HEK293 (cell line): ENCODE measurements around the gene AKAP4.

Experiments used
- ZNF266 ChIP-seq: fragments of 450-650 bp; formaldehyde crosslinking; IDR thresholded peaks from 2 replicates; pipeline ENCODE4 v1.5.1; 2016; ENCODE audit warnings: missing biosample characterization, missing genetic modification characterization, low read depth
- ZNF529 ChIP-seq: fragments of 450-650 bp; formaldehyde crosslinking; IDR thresholded peaks from 2 replicates; pipeline ENCODE4 v1.5.1; 2017; ENCODE audit warnings: missing genetic modification characterization, missing biosample characterization; ENCODE audit not compliant: insufficient replicate concordance
- TF ChIP-seq, protein P1 (sequence below): fragments of 450-650 bp; formaldehyde crosslinking; IDR thresholded peaks from 2 replicates; pipeline ENCODE4 v1.5.1; 2016; ENCODE audit warnings: missing biosample characterization, missing genetic modification characterization
- TF ChIP-seq, protein P2 (sequence below): fragments of 450-650 bp; formaldehyde crosslinking; IDR thresholded peaks from 2 replicates; pipeline ENCODE4 v1.5.1; 2016; ENCODE audit warnings: missing biosample characterization, missing genetic modification characterization

DNA sequence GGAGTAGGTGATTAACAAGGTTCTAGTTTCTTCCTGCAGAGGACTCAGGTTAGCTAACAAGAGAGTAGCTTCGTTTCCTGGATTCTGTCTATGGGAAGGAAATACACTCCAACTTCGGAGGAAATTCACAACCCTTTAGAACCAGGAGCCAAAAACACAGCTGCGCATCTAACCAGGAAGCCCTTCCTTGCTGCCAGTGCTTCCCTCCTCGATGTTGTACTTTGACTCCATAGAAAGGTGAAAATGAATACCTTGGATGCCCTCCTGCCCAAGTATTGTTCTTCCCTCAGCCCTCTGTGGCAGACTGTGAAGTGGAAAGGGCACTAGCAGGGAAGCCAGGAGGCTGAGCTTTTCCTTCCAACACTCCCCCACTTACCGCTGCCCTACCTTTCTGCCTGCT is 35.1 kb downstream of the AKAP4 start:
- TF ChIP-seq, protein P1, sequence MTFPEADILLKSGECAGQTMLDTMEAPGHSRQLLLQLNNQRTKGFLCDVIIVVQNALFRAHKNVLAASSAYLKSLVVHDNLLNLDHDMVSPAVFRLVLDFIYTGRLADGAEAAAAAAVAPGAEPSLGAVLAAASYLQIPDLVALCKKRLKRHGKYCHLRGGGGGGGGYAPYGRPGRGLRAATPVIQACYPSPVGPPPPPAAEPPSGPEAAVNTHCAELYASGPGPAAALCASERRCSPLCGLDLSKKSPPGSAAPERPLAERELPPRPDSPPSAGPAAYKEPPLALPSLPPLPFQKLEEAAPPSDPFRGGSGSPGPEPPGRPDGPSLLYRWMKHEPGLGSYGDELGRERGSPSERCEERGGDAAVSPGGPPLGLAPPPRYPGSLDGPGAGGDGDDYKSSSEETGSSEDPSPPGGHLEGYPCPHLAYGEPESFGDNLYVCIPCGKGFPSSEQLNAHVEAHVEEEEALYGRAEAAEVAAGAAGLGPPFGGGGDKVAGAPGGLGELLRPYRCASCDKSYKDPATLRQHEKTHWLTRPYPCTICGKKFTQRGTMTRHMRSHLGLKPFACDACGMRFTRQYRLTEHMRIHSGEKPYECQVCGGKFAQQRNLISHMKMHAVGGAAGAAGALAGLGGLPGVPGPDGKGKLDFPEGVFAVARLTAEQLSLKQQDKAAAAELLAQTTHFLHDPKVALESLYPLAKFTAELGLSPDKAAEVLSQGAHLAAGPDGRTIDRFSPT (tag by site-specific recombination), result no peak
- TF ChIP-seq, protein P2, sequence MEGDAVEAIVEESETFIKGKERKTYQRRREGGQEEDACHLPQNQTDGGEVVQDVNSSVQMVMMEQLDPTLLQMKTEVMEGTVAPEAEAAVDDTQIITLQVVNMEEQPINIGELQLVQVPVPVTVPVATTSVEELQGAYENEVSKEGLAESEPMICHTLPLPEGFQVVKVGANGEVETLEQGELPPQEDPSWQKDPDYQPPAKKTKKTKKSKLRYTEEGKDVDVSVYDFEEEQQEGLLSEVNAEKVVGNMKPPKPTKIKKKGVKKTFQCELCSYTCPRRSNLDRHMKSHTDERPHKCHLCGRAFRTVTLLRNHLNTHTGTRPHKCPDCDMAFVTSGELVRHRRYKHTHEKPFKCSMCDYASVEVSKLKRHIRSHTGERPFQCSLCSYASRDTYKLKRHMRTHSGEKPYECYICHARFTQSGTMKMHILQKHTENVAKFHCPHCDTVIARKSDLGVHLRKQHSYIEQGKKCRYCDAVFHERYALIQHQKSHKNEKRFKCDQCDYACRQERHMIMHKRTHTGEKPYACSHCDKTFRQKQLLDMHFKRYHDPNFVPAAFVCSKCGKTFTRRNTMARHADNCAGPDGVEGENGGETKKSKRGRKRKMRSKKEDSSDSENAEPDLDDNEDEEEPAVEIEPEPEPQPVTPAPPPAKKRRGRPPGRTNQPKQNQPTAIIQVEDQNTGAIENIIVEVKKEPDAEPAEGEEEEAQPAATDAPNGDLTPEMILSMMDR (tag by site-specific recombination), result no peak
- TF ChIP-seq ZNF529 (tag by site-specific recombination), result no peak
- no peak for TF ChIP-seq ZNF266 (tag by site-specific recombination)
